Bronchial epithelial cell (primary cell): ENCODE data around the gene LRRC37B. TPM values are rescaled to one million over a fixed set of nuclear protein-coding genes. Genes with fewer than 3 reads are reported as not detected.
"Not testable (repeated sequence)": the region's sequence is repeated elsewhere in the genome, so short reads cannot be mapped to it uniquely, and the experiment has no call there.

Source experiments
- DNase-seq: peaks from one replicate; pipeline ENCODE4 v3.0.0-alpha.2; 2010; ENCODE audit warnings: low read depth
- FAIRE-seq: peaks from 2 replicates; lab custom pipeline; 2011; peaks lifted over from hg19 to GRCh38; lab: Jason Lieb, UNC
- H3K27me3 ChIP-seq: 2 replicates; pipeline ENCODE4 v1.5.1; 2011; ENCODE audit warnings: low read length; ENCODE audit not compliant: control insufficient read depth, insufficient read depth
- H3K36me3 ChIP-seq: 2 replicates; pipeline ENCODE4 v1.5.1; 2011; ENCODE audit warnings: low read length; ENCODE audit not compliant: control insufficient read depth, insufficient read depth
- H3K4me3 ChIP-seq: 2 replicates; pipeline ENCODE4 v1.5.1; 2011; ENCODE audit warnings: mild to moderate bottlenecking, low read depth, low read length, control low read depth
- CTCF ChIP-seq: IDR thresholded peaks from 2 replicates; pipeline ENCODE4 v1.5.1; 2011; ENCODE audit warnings: mild to moderate bottlenecking, moderate library complexity, low read length, control low read depth, inconsistent platforms; ENCODE audit not compliant: insufficient read depth, severe bottlenecking
- total RNA-seq: library from RNA; depleted of rRNA; stranded (reverse); fragments of >200 nt; gene quantifications from 2 replicates; pipeline ENCODE4 v1.2.1, GENCODE V29; 2014

The LRRC37B gene
- total RNA-seq, 1 donor from 2014 or later = 13.2 TPM

DNA sequence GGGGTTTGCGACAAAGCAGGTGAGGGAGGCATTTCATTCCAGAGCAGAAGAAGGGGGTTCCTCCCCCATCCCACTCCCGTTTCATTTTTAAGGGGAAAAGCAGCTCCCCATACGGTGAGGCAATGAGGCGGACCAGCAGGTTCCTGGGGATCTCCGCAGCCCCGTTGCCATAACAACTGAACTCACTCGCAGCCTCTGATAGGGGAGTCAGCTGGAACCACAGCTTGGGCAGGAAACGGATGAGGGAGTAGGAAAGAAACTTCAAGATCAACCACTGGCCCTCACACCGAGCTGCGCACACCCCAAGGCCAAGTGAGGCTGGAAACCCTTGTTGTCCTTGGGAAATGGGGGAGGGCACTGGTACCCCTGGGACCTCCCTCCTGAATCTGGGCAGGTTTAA lies 72.6 kb downstream of the LRRC37B start:
- H3K4me3 ChIP-seq, H3K27me3 ChIP-seq, H3K36me3 ChIP-seq, FAIRE-seq: not testable (repeated sequence)
- DNase-seq = peak; percentile 49

- DNase-seq, H3K27me3 ChIP-seq, FAIRE-seq, H3K36me3 ChIP-seq: not testable (repeated sequence)
- peak overlapping the region; percentile 36 for H3K4me3 ChIP-seq
These were observed 76.4 kb downstream of the LRRC37B start for GRCh38 chr17:32083550-32083979.

DNA sequence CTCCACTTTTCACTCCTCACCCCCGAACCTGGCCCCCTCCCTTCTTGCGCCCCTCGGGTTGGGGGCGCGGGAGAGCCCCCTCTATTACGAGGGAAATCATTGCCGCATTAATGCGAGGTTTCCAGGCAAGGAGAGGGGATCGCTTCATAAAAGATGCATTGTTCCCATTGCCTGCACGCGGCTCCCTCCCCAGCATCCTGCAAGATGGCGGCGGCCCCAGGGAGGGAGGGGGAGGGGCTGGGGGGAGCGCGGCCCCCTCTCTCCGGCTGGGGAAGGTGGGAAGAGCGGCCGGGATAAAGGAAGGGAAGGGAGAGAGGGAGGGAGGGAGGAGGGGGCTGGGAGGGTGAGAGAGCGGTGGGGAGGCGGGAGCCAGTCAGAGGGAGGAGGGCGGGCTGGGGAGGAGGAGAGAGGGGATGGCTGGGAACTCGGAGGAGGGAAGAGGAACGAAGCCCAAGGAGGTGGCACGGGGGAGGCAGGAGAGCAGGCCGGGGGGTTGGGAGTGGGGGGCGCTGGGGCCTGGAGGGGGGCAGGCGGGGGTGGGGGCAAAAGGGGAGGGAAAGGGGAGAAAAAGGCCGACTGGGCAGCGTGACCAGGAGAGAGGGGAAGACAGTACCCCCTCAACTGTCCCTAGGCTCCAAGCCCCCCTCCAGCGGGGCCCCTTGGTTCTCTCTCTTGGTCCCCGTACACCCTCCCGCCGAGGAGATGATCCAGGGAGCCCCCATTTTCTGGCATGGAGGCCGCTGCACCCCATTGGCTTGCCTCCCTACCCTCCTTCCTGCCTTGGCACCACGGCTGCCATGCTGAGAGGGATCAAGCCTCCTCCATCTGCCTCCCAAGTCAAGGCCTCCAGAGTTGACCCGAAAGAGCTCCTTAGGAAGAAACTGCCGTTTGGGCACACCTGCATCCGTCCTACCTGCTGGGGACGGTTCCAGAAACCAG lies 77.1 kb downstream of the LRRC37B start:
- peak overlapping the region; percentile 36 for H3K4me3 ChIP-seq
- H3K27me3 ChIP-seq, H3K36me3 ChIP-seq, DNase-seq, FAIRE-seq: not testable (repeated sequence)

DNA sequence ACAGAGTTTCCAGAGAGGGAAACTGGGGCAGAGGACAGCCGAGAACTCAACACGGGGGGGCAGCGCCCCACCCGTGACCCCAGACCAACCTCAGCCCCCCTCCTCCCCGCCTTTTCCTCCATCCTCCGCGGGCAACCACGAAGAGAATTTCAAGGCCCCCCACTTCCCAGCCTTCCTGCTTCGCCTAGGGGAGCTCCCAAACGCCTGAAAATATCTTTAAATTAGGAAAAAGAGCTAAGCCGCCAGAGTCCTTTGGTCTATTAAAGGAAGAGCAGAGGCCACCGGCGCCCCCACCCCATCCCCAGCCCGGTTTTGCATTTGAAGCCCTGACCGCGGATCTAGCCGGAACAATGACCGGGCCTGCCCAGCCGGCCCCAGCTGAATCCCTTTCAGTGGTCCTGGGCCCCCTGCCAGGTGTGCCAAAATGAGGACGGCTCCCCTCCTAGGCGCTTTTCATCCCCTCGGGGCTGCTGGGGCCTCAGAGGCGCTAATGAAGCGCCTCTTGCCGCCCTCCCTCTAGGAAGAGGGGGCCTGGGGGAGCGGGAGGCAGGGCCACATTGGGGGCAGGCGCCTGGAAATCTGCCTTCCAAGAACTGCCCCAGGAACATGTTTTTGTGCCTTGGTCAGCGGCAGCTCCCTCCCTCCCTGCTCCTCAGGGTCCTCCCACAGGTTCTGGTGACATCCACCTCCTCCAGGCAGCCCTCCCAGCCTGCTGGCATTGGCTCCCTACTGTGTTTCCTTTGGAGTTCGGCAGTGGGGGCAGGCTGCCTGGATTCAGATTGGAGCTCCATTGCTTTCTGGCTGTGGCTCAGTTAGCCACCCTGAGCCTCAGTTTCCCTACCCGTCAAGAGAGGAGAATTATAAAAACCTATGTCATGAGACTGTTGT lies 78.0 kb downstream of the LRRC37B start:
- not testable (repeated sequence) for H3K4me3 ChIP-seq, H3K36me3 ChIP-seq, FAIRE-seq, H3K27me3 ChIP-seq, DNase-seq

- H3K4me3 ChIP-seq, FAIRE-seq, H3K36me3 ChIP-seq, DNase-seq, H3K27me3 ChIP-seq: not testable (repeated sequence)
These were observed 79.7 kb downstream of the LRRC37B start for GRCh38 chr17:32086833-32087232.

- not testable (repeated sequence) for H3K36me3 ChIP-seq, DNase-seq, FAIRE-seq, H3K27me3 ChIP-seq, H3K4me3 ChIP-seq
These were observed 84.9 kb downstream of the LRRC37B start for GRCh38 chr17:32092062-32092461.

GRCh38 chr17:32099686-32100085 lies 92.5 kb downstream of the LRRC37B start:
- H3K36me3 ChIP-seq = no peaks in the 10 kb centered on the region
- no peak for TF ChIP-seq CTCF
- no peak for DNase-seq
- H3K4me3 ChIP-seq = no peak overlapping the region
- H3K27me3 ChIP-seq = no peaks in the 10 kb centered on the region
- no peak for FAIRE-seq

DNA sequence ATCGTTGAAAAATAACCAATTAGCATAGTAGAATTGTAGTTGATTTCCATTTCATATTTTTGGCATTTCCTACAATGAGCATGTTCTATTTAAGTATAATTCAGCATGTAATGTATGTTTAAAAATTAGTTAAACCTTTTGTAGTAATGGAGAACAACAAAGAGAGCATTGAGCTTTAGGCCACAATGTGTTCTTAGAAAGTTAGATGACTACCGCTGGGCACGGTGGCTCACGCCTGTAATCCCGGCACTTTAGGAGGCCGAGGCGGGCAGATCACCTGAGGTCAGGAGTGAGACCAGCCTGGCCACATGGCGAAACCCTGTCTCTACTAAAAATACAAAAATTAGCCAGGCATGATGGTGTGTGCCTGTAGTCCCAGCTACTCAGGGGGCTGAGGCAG lies 93.1 kb downstream of the LRRC37B start:
- FAIRE-seq, H3K27me3 ChIP-seq, DNase-seq, H3K4me3 ChIP-seq, H3K36me3 ChIP-seq: not testable (repeated sequence)

DNA sequence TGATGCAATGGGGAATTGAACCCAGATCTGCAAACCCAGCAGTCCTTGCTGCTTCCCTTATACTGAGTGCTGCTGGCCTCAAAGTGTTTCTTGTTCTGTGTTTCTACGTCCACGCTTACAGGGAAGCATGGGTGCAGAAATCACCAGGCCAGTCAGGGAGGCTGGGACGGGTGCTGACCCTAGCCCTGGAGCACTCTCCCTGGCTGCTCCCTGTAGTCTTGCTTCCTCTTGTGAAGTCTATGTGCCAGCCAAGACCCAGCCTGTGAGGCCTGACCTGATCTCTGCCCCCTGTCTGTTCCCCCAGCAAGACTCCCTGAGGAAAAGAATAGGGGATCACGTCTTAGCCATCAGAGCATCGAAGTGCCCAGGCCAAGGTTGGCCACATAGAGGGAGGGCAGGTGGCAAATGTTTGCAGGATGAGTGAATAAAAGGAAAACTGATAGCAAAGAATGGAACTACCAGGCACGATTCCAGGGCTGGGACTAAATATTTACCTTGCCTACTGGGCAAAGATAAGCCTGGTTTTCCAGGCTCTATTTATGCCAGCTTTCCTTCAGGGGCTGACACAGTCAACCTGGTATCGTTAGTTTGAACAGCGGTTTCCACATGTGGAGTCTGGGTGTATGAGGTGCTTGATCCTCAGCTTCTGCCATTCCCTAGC lies 93.9 kb downstream of the LRRC37B start:
- no peak for FAIRE-seq
- H3K27me3 ChIP-seq = no peaks in the 10 kb centered on the region
- no peaks in the 10 kb centered on the region for H3K36me3 ChIP-seq
- no peak for TF ChIP-seq CTCF
- DNase-seq = no peak
- H3K4me3 ChIP-seq = no peak overlapping the region
